GM18526 (cell line): ENCODE results near the gene CTDSPL.

Source experiments
- POLR2A ChIP-seq: IDR thresholded peaks from 3 replicates; pipeline ENCODE4 v1.6.1; 2011; ENCODE audit not compliant: insufficient read length; ENCODE audit errors: extremely low read depth

Gene CTDSPL

DNA sequence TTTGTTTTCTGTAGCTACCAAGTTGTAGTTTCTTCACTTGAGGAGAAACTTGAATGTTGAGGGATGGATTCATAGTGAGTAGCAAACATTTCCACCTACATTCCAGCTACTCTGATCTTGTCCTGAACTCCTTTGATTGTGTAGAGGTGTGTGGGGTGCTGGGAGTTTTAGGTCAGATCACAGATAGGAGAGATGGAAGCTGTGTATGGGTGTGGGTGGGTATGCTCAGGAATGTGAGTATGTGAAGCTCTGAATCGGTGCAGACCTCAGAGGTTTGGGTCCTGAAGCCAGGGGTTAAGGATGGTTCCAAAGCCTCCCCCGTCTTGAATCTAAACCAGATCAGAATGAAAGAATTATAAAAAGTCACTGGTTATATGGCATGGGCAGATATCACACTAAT, 76.3 kb downstream of the CTDSPL start:
- TF ChIP-seq POLR2A, result no peak

DNA sequence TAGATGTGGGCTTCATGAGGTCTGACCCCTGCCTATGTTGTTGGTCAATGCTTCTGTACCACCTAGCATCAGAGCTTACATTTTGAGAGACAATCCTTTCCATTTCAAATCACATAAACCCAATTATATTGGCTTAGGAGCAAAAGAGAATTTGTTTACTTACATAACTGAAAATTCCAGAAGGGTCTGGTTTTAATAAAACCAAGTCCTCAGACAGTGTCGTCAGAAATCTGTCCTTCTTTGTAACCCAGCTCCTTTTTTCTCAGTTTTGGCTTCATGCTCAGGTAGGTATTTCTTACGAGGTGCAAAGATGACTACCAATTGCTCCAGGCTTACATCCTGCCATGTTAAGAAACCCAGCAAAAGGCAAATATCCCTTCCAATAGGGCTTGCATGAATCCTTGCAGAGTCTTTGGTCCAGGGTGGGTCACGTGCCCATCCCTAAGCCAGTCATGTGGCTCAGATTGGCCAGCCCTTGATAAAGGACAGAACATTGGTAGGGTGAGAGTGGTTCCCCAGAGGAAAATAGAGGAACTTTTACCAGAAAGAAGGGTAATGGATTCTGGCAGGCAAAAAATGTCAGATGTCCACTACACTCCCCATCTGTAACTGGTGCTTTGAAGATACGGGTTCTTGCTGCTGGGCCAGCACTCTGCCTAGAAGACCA, 78.7 kb downstream of the CTDSPL start:
- no peak for TF ChIP-seq POLR2A

DNA sequence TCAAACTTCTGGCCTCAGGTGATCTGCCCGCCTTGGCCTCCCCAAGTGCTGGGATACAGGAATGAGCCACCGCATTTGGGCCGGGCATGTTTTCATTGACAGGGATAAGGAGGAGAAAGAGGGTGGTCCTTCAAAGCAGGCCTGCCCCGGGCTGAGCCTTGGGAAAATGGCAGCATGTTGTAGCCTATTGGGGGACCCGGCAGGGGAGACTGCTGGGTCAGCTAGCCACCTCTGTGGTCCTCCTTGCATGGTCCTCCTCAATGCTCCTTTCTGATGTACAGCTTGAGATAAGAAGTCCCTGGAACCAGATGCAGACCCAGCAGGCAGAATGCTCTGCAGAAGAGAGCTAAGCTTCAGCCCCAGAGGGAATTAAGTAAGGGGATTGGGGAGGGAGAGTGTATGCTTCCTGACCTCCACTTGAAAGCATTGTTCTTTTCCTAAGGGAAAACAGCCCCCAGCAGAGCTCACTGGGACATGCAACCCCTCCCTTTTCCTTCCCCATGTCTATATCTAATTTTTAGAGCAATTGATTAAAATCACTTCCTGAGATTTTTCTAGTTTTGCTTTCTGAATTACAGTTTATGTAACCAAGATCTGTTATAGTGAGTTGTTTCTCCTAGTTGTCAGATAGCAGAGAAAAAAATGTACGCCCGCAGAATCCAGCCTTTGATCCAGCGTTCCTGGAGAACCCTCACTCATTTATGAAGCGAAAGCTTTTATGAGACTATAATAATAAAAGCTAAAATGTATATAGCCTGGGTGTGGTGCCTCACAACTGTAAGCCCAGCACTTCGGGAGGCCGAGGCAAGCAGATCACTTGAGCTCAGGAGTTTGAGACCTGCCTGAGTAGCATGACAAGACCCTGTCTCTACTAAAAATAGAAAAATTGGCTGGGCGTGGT, 80.2 kb downstream of the CTDSPL start:
- no peak for TF ChIP-seq POLR2A

DNA sequence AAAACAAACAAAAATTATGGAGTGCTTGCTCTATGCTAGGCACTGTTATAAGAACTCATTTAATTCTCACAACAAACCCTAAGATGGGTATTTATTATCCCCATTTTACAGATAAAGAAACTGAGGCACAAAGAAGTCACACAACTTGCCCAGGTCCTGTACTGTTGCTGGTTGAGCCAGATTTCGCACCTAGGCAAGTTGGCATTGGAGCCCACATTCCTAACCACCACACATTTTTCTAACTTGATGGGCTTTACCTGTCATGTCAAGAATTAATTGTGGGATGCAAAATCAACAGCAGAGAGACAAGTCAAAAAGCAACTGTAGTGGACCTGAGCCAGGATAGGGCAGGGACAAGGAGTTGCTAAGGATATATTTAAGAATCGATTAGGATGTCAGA, 81.0 kb downstream of the CTDSPL start:
- TF ChIP-seq POLR2A, result no peak

DNA sequence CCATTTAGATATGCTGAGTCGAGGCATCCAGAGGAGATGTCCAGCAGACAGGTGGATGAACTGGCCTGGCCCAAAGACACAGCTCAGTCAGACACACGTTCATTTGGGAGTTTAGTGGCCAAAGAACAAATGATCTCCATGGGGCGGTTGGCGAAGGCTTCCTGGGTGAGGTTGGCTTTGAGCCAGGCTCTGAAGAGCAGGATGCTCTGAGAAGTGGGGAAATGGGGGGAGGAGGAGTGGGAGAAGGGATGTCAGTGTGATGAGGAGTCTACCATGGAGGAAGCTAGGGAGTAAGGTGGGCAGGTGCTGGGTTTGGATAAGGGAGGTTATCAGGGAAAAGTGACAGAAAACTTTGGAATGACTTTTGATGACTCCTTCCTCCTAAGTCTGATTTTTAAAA, 81.4 kb downstream of the CTDSPL start:
- no peak for TF ChIP-seq POLR2A

DNA sequence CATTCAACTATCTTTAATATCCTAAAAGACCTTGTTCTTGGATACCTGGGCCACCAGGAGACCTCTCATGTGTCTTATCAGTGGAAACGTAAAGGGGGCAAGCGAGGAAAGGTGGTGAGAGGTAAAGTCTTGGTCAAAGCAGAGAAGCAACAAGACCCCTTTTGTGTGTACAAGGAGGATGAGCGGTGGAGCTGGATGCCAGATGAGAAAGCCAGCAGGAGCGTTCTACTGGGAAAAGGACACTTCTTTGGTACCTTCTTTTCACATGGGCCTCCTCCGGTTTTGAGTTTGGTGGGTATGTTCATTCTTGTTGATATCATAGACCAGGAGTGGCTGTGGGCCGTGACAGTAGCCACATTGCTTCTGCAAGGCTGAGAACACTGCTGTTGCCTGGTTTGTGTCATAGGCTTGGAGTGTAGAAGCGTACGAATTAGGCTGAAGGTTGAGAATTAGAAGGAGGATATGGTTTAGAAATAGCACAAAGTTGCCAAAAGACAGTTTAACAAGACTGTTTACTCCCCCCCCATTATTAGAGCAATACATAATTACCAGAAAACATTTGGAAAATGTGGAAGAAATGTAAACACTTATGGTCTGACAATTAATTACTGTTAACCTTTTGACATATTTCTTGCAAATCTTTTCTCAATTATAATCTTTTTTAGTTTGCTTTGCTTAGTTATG, 82.1 kb downstream of the CTDSPL start:
- TF ChIP-seq POLR2A, result no peak

DNA sequence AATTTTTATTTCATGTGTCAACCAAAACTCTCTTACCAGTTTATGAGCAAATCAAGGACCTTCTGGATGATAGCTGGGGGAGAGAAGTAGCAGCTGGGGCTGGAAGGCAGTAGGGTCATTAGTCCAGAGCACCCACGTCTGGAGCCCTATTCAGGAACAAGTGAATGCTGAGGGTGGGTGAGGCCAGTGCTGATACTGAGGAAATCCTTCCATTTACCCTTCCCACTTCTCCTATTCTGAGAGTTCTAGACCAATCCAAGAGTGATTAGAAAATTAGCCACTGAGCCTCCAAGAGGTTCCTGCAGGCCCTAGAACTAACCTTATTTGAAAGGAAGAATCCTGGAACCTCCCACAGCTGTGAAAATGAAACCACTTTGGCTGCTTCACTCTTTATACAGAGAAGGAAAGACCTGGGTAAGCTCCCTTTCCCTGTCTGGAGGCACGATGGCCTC, 82.7 kb downstream of the CTDSPL start:
- no peak for TF ChIP-seq POLR2A

DNA sequence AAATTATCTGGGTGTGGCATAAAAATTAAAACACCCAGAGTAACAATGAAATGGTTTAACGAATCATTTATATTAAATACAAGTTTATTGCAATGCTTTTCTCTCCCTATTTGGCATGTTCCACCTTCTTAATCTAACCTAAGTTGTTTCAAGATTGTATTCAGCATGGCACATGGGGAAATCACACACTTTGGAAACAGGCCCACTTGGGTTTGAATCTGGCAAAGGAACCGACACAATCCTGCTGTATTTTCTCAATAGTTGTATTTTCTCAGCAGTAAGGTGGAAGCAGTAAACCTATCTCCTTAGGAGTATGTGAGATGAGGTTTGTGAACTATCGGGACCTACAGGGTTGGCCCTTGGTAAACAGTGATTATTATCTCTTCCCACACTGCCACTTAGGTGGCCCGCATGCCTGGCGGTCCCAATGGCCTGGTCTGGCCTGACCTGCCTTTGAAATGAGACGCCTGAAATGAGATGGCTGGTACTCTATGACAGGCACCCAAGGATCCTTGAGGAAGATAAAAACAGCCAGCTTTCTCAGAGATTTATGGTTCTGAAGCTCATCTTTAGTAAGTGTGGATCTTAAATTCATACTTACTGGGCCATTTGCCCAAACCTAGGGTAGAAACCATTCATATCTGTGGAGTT, 83.6 kb downstream of the CTDSPL start:
- no peak for TF ChIP-seq POLR2A

DNA sequence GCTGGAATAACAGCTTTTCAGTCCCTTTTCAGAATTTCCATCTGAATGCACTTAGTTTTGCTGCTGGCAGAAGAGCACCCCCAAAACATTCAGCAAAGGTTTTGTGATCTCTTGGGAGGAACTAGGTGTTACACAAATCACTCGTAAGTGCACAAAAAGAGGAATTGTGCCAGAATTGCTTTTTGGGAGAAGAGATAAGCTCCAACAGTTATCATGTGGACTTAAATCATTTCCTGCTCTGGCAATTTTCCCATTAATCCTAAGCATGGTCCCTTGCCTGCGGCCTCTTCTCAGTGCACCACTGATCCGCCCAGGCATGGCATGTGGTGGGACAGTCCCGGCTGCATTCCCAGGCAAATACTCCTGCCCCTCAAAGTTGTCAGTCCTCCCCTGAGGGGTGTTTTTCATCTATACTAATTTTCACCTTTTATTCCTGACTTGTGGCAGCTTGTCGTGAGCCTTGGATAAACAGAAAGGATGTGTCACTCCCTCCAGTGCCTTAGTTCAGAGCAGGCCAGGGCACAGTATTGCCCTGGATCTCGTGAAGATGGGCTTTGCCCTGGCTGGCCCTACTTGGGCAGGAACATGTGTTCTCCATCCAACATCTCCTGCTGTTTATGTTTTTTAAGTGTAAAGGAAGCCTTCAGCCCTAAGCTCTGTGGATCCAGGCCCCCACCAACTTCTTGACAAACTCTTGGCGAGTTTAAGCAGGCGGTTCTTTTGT, 84.3 kb downstream of the CTDSPL start:
- TF ChIP-seq POLR2A, result no peak

DNA sequence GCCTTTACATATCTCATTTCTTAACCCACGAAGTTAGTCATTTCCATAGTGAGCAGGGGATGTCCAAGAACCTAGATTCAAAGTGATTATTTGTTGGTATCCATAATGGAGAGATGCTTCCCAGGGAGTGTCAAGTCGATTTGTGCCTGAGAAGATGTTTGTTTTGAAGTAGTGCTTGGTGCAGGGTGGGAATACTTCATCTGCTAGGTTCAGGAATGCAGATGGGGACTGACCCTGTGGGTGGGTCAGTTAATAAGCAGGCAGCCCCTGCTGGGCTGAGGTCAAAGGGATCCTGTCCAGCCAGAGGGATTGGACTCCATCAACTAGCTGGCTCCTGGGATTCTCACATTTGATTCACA, 84.8 kb downstream of the CTDSPL start:
- TF ChIP-seq POLR2A, result no peak

DNA sequence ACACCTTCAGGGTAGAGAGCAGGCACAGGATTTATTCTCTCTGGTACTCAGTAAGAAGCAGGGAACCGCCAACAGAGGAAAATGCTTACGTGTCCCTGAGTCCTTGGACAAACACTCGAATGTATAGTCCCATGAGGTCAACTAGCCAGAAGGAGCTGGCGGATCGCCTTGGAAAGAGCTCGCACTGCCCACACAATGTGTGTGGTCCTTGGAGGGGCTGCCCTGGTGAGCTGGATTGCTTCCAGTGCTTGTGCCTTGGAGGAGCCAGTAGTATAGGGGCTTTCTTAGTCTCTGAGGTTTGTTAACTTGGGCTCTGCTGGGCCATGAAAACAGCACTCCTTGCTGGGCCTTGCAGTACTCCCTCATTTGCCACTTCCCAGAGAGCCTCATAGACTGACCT, 88.2 kb downstream of the CTDSPL start:
- no peak for TF ChIP-seq POLR2A

DNA sequence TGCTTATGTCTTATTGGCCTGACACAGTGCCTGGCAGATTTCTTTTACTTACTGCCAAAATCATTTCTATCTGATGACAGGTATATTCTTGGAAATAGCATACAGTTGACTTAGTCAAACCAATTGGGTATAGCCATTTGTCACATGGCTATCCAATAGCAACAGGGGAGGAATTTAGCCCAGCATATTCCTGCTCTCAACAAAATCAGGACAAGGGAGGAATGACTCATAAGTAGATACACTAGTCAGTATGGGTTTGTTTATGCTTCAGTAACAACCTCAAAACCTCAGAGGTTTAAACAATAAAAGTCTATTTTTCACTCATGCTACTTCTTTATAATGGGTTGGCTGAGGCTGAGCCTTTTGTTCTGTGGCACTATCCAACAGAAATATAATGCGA, 90.9 kb downstream of the CTDSPL start:
- TF ChIP-seq POLR2A, result no peak

DNA sequence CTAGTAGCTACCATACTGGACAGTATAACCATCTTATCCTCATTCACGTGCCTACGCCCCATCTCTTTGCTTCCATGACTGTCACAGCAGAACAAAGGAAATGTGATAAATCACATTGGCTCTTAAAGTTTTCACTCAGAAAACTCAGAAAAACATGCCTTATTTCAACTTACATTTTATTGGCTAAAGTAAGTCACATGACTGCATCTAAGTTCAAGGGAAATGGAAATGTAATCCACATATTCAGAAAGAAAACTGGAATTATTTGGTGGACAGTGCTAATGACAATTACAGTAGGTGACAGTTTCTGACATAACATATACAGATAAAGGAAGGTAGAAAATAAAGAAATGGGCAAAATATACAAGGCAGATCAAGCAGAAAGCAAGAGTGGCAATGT, 91.5 kb downstream of the CTDSPL start:
- no peak for TF ChIP-seq POLR2A

DNA sequence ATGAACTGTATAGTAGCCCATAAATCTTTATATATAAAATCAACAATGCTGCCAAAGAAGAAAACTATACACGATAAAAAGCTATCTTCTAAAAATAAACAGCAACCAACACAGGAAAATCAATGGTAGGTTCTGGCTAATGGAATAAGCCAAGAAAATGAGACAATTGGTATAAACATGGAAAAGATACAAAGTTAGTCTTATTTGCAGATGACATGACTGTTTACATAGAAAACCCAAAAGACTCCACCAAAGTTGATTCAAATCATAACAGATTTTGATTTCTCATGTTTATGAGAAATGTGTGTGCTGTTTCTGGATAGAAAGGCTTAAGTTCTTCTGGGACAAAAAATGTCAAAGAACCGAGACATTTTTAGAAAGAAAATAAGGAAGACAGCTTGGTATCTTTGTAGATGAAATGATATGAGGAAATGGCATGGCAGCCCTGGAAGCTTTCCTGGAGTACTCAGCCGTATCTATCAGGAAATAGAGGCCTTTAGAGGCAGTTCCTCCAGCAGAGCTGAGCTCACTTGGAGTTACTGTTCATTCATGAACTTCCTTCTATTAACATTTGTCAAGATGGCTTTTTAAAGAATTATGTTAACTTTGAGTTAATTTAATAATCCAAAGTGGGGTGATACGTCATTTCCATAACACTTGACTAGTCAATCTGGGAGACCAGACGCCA, 92.2 kb downstream of the CTDSPL start:
- TF ChIP-seq POLR2A, result no peak

DNA sequence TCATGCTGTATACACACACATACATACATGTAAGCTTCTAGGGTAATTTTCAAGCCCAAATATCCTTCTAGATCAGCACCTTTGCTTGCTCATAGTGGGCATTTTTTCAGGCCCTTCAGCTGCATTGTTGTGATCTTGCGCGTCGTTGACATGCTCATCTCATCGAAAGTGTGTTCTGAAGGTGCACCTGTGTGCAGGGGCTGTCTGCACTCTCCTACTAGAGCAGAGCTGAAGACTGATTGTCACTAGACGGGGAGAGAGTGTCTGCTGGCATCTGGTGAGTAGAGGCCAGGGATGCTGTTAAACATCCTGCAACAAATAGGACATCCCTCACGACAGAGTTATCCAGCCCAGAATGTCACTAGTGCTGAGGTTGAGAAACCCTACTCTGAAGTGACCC, 93.2 kb downstream of the CTDSPL start:
- no peak for TF ChIP-seq POLR2A
